NOMO-1 treated with dmso at 0.1 percent for 144 hours (cell line): Measurements from ENCODE around the gene COL8A1.

Source experiments
- DNase-seq: peaks from one replicate; lab custom pipeline; 2025; ENCODE audit not compliant: unreplicated experiment; lab: John Stamatoyannopoulos, UW

Gene COL8A1

DNA sequence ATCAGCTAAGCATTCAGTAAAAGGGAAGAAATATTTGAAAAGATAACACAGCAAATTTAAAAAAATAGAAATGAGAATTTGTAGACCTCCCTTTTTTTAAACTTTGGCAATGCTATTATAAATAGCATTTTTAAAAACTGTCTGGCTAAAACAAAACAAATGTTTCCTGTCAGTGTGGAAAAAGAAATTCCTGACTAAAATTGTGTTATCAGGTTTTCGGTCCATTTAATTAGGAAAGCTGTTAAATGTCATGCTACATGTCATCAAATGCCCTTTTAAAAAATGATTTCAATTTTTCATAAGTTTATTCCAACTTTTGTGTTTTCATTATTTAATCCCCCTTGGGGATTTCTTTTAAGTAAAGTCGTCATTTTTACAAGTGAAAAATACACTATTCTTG, 29.6 kb downstream of the COL8A1 start:
- no peak for DNase-seq

DNA sequence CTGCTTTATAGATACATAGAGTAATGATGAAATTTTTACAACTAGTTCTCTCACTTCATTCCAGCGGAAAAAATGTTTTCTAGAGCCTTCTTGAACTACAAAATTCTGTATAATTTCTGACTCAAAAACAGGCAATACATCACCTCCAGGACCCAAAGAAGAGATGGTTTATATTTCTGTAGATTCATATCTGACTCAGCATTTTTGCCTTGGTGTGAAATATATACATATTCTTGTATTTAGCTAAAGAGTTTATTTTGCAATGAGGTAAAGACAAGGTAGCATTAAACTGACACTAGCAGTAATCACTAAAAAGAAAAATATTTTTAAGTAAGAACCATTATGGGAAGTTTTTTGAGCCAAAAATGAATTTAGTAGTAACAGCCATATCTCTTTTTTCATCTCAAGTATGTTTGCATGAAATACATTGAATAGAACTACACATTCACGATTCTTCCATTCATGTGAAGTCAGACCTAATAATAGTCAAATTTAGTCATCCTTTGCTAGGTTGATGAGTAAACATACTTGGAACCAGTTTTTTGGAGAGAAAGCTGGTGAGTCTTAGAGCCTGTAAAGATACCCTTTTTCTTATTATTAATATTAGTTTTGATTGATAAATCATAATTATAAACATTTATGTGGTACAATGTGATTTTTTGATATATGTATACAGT, 31.6 kb downstream of the COL8A1 start:
- no peak for DNase-seq

DNA sequence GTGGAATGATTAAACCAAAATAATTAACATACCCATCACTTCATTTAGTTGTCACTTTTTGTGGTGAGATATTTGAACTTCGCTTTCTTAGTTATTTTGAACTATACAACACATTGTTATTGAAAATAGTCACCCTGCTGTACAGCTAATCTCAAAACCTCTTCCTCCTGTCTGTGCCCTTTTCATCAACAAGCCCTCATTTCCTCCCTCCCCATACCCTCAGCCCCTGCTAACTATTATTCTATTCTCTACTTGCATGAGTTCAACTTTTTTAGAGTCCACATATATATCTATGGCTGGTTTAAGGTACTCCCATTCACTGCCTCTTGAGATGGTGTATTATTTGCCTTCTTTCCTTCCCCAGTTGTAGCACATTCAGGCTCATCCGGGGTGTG, 32.2 kb downstream of the COL8A1 start:
- DNase-seq, result no peak

DNA sequence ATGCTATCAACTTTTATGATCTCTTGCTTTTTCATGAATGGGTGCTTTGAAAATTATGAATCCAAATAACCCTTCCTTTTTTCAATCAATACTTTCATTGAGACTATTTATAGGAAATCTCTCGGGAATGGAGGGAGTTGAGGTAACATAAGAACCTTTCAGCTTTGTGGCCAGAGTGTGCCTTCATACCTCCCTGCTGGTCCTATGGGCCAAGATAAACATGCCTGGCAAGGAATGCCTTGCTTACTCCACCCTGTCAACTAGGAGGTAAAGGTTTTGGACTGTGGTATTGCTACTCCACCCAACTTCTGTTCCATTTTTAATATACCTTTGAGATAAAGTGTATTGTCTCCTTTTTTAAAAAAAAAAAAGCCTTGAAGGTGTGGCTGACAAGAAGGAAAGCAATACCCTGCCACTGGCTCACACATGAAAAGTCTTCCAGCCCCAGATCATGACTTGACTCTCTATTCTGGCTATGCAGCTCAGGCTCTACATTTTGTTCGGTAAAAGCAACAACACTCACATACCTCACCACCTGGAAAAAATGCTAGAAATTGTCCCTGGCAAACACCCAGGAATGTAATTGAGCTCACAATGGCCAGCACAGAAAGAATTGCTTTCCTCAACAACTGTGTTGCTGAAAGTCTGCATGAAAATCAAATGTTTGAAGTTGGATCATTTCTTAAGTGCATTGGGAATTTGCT, 35.8 kb downstream of the COL8A1 start:
- DNase-seq, result no peak

DNA sequence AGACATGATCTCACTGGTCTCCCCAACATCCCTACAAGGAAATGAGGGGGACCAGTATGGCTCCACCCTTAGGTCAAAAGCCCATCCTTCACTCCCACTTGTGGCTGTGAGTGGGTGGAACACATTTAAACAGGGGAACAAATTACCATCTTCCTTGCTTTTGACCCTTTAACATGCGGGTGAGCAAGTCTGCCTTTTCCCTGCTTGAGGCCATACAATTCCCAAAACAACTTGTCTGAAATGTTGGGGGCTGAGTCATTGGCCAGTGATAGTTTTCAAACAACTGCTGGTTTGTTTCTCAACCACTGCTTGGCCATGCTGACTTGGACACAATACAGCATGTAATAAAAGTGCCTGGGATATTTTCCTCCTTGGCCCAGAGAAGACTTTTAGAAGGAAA, 39.6 kb downstream of the COL8A1 start:
- no peak for DNase-seq

DNA sequence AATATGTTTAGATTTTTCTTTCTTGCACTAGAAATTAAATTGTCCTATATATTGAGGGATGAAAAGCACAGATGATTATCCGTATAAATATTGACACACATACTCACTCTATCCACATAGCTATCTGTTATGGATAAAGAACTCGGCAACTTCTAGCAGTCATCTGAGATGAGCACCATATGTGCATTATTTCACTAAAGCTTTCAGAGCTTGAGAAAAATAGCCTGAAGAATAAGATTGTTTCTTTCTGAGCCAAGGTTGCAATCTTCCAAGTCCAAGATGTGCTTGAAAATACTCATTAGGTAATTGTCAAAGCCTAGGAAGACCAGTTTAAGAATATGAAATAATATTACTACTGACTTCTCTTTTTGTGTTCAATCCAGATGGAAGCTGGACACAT, 40.5 kb downstream of the COL8A1 start:
- DNase-seq, result no peak

DNA sequence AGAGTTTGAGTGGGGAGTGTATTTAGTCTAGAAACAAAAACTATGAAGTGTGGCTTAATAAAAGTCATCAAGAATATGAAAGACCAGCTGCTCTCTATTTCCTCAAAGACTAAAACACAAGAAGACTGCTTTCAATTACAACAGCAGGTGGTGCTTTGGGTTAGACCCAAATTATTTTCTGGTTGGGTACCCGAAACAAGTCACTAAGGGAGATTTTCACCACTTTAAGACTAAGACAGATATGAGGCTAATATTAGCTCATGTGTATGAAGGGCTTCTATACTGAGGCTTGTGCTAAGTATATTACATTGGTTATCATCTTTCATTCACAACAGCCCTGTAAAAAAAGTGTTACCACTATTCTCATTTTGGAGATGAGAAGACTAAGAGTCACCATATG, 43.1 kb downstream of the COL8A1 start:
- no peak for DNase-seq

DNA sequence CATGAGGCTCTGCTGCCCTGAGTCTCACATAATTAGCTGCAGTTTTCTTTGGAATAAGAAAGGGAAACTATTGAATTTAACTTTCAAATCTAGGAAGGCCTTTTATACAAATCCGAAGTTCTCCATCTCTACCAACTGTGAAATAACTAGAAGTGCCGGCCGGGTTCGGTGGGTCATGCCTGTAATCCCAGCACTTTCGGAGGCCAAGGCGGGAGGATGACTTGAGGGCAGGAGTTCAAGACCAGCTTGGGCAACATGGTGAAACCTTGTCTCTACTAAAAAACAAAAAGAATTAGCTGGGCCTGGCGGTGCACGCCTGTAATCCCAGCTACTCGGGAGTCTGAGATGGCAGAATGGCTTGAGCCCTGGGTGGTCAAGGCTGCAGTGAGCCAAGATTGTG, 43.6 kb downstream of the COL8A1 start:
- no peak for DNase-seq

DNA sequence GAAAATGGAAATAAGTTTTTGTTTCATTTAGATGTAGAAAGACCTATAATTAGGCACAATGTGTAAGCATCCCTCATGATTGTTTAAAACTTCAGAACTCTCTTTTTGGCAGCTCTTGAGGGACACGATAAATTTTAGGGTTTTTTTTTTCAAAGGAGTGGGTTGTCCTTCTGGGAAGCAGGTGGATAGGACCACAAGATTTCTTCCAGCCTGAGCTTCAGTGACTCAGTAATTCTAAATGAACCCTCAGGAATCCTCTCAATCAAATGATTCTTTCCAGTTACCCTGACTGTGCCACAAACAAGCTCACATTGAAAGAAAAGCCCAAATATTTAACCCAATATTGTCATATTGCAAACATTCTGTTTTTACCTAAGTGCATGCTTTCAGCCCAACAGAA, 45.1 kb downstream of the COL8A1 start:
- no peak for DNase-seq

DNA sequence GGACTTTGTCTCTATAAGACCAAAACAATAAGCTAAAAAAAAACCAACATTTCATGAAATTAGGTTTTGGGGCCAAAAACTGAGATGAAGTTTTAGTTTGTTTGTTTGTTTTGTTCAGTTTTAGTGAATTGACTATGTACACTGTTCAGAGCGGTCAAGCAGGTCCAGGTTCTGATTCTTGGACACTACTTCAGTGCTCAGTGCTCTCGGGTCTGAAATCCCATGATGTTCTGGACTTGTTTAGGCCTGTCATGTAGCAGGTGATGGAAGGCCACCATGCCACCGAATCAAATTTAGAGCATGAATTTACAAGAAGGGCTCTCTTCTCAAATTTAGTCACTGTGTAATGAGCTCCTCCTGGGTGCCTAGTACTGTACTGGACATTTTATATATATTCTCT, 45.5 kb downstream of the COL8A1 start:
- DNase-seq, result no peak

DNA sequence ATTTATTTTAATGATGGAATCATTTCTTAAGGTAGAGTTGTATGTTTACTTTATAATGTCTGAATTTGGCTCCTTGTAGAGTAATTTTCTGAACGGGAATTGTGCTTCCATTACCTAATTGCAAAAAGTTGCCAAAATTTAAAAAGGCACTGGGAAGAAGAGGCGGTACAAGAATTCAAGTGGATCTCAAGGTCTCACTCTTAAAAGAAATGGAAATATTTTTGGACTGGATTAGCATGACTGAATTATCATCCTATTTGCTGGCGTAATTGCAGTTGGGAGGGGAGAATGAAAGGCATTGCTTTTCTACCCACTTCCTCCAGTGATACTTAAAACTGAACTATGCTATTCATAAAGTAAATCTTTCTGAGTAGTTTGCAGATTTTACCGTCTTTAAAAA, 46.2 kb downstream of the COL8A1 start:
- no peak for DNase-seq

DNA sequence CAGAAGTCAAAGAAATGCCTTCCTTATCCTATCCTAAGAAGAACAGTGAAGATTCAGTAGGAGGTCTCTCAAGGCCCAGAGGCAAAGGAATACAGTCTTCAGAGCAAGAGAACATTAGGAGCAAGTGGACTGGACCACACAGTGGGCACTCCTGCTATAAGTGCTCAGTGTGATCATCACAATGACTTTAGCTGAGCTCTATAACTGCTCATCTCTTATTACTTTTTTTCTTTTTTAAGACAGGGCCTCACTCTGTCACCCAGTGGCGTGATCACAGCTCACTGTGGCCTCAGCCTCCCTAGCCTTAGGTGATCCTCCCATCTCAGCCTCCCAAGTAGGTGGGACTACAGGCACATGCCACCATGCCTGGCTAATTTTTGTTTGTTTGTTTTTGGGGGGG, 48.1 kb downstream of the COL8A1 start:
- DNase-seq, result no peak

DNA sequence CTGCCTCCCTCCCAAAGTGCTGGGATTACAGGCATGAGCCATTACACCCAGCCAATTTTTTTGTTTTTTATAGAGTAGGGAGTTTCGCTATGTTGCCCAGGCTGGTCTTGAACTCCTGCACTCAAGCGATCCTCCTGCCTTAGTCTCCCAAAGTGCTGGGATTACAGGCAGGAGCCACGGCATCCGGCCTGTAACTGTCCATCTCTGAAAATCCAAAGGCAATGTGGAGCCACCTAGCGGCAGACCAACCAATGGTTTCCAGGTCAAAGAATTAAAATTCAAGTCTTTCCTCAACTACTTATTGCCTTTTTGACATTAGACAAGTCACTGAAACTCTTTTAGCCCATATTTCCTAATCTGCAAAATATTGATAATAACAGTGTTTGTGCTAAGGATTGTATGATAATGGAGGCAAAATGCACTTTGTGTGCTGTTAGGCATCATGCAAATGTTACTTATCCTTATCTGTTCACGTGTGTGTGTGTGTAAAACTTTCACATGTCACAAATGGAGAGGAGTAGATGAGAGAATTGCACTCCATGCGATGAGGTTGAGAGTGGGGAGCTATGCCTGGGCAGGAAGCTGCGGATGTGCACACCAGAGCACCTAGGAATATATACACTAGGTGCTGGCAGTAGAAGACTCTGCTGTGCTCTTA, 48.7 kb downstream of the COL8A1 start:
- DNase-seq, result no peak

DNA sequence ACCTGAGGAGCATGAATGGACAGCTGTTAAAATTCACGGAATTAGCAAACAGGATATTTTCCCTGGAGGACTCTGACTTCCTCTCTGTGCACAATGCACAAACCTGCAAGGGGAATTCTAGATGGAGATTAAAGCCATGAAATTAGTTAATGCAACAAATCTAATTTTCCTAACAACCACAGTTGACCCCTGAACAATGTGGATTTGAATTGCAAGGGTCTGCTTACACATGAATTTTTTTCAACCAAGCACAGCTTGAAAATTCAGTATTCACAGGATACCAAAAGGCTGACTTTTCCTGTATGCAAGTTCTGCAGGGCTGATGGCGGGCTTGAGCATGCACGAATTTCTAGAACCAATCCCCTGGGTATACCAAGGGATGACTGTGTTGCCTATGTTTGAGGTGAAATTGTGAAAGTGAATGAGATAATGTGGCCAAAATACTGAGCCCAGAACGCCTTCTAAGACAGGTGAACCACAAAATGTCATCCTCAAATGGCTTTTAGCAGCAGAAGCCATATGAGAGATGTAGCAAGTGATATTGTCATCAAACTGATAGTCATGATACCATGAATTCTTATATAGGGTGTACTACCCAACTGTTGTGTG, 52.5 kb downstream of the COL8A1 start:
- DNase-seq, result no peak

DNA sequence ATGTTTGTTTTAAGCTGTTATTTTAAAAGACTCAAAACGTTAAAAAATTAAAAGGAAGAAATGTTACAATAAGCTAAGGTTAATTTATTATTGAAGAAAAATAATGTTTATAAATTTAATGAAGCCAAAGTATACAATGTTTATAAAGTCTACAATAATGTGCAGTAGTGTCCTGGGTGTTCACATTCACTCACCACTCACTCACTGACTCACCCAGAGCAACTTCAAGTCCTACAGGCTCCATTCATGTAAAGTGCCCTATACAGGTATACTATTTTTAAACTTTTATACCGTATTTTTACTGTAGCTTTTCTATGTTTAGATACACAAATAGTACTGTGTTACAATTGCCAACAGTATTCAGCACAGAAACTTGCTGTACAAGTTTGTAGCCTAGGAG, 55.2 kb downstream of the COL8A1 start:
- no peak for DNase-seq

DNA sequence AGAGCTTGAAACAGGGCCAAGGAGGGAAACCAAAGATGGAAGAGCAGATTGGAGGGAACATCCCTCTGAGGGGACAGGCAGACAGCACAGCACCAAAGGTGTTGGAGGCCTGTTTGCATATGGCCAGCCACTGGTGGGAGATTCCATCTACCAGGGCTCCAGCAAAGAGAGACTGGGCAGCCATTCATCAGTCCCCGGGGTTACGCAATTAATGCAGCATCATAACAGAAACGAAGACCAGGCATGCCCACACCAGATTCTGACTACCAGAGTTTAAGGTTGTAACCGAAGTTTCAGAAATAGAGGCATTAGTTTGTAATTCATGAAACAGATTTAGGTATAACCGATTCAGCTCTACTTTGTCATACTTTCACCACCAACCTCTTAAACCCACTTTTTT, 58.1 kb downstream of the COL8A1 start:
- no peak for DNase-seq

DNA sequence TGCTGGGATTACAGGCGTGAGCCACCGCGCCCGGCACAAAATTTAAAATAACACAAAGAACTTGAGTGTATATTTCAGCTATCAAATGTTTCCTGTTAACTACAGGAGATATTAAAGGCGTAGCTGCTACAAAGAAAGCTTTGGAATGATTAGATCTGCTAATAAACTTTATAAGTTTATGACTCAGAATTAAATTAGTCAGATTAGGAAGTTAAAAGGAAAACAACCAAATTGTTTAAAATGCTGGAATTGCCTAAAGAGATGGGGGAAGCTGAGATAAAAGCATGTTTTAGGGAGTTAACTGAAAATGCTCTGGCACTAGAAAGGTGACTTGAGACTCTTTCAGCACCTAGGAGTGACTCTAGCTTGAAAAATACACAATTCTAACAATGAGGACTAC, 58.9 kb downstream of the COL8A1 start:
- DNase-seq, result no peak

DNA sequence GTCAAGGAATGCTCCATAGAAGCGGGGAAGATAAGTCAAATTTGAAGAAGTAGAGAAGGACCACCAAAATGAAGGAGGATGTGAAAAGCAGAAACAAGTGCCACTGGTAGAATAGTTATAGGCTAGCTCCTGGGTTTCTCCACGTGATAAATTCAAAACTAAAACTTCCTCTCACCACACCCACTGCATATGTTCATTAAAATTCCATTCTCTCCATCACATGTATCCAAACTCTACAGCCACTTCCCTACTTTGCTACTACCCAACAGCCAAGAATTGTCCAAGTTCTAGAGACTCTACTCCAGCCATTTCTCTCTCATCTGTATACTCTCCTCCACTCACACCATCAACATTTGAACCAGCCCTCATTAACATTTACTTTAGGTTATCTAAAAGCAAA, 60.5 kb downstream of the COL8A1 start:
- DNase-seq, result no peak

DNA sequence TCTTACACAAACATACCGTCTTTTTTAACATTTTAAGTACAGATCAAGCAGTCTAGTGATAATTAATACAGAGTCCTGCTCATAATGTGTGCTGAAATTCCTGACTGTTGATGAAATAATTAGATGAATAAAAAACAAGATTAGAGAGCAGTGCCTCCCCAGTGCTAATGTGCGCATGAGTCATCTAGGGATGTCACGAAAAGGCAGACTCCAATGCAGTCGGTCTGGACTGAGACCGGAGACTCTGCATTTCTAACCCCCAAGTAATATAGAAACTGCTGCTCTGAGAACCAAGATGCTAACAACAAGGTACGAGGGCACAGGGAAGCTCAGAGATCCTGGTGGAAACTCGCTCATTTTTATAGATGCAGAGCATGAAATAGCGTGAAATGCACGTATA, 61.4 kb downstream of the COL8A1 start:
- DNase-seq, result no peak

DNA sequence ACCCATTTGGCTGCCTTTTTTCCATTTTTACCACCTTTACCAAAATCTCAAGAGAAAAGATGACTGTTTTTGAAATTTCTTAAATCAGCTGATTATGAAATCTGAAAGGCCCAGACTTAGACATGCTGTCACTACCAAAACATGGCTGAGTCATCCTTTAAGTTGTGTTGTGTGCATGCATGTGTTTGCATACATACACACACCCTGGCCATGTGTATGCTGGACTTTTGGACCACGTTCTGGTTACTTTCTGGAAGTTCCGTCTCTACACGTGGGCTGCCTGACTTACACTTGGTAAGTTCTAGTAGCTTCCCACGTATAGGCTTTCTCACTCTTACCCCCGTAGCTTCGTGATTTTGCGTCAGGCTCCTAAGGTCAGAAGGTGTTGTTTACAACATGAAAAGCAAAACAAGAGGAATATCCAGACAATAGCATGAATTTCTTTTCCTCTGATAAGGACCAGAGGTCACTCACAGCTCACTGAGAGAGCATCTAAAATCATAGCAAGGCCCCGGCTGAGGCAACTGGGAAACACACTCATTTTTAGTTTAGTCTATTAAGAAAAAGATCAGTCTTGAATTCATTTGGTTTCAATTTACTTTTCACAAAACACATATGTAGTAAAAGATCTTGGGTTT, 62.4 kb downstream of the COL8A1 start:
- no peak for DNase-seq
